Activated CD4-positive, alpha-beta T cell treated with anti-CD3 and anti-CD28 coated beads, Interleukin-2, amount 50 U/mL, for 4 hours (primary cell): ENCODE results near the gene DDR1.

Experiments
- DNase-seq, 2 experiments: peaks; one replicate each; pipeline ENCODE4 v3.0.0-alpha.2; 2020

Gene DDR1

GRCh38 chr6:30881392-30882203, 2.7 kb upstream of the DDR1 start:
- DNase-seq = no peak

GRCh38 chr6:30882204-30882758, 2.0 kb upstream of the DDR1 start:
- DNase-seq = no peak

GRCh38 chr6:30882759-30883684, 1.3 kb upstream of the DDR1 start:
- no peak for DNase-seq

GRCh38 chr6:30884521-30885480, 482 bp downstream of the DDR1 start:
- peak; percentile 29 to 34 for DNase-seq

GRCh38 chr6:30885481-30885998, 1.2 kb downstream of the DDR1 start:
- no peak for DNase-seq

GRCh38 chr6:30885999-30886896, 1.9 kb downstream of the DDR1 start:
- DNase-seq = peak; percentile 25 to 31

GRCh38 chr6:30886897-30887255, 2.6 kb downstream of the DDR1 start:
- no peak for DNase-seq

- DNase-seq = no peak
These were observed 3.8 kb downstream of the DDR1 start for GRCh38 chr6:30887901-30888815.

- DNase-seq = no peak
These were observed 4.6 kb downstream of the DDR1 start for GRCh38 chr6:30888816-30889495.

GRCh38 chr6:30889496-30889885, 5.2 kb downstream of the DDR1 start:
- no peak for DNase-seq

GRCh38 chr6:30889921-30890645, 5.8 kb downstream of the DDR1 start:
- no peak for DNase-seq

- DNase-seq = no peak
These were observed 6.5 kb downstream of the DDR1 start for GRCh38 chr6:30890646-30891449.

GRCh38 chr6:30891450-30891723, 7.1 kb downstream of the DDR1 start:
- DNase-seq = no peak

- DNase-seq = no peak
These were observed 7.7 kb downstream of the DDR1 start for GRCh38 chr6:30891816-30892538.

GRCh38 chr6:30893001-30893591, 8.8 kb downstream of the DDR1 start:
- no peak for DNase-seq

- DNase-seq = no peak
These were observed 9.3 kb downstream of the DDR1 start for GRCh38 chr6:30893666-30894065.

GRCh38 chr6:30894381-30894780, 10.1 kb downstream of the DDR1 start:
- no peak for DNase-seq
